ENCODE measurements around the gene LMO7. TPM values are rescaled to one million over a fixed set of nuclear protein-coding genes. Genes with fewer than 3 reads are reported as not detected.

Gene LMO7
- total RNA-seq = 275 TPM

GRCh38 chr13:75635828-75636435 is at the start of gene LMO7:
TSS of gene LMO7 (plus strand) at chr13:75636330. CDS start at chr13:75636658, 328 bp downstream.

Other genes starting within 250 kb of the LMO7 start
- gene TBC1D4, start 154.2 kb upstream of the LMO7 start, total RNA-seq = 18.2 TPM
- gene COMMD6, start 98.5 kb upstream of the LMO7 start, total RNA-seq = 73.2 TPM
- gene UCHL3, start 86.5 kb upstream of the LMO7 start, total RNA-seq = 29.1 TPM

All from parietal lobe (tissue), 1 donor.